Fibroblast of the aortic adventitia (primary cell): ENCODE data around the gene SLC7A10. TPM values are rescaled to one million over a fixed set of nuclear protein-coding genes. Genes with fewer than 3 reads are reported as not detected.
A peak's percentile ranks its signal among the peaks of the same experiment; 100 is the strongest.
"Not testable (repeated sequence)": the region's sequence is repeated elsewhere in the genome, so short reads cannot be mapped to it uniquely, and the experiment has no call there.

Experiments used
- DNase-seq: peaks from one replicate; pipeline ENCODE4 v3.0.0-alpha.2; 2010; ENCODE audit warnings: low read depth
- H3K4me3 ChIP-seq: 2 replicates; pipeline ENCODE4 v1.5.1; 2011; ENCODE audit warnings: low read depth, mild to moderate bottlenecking, control low read depth, low read length, moderate library complexity
- total RNA-seq: library from RNA; depleted of rRNA; stranded (reverse); fragments of >200 nt; gene quantifications from 2 replicates; pipeline ENCODE4 v1.2.3, GENCODE V29; 2012; ENCODE audit warnings: low replicate concordance
- TF ChIP-seq, protein P1 (sequence below): IDR thresholded peaks from 2 replicates; pipeline ENCODE4 v1.5.1; 2011; ENCODE audit warnings: mild to moderate bottlenecking, low read length, control low read depth, inconsistent platforms; ENCODE audit not compliant: insufficient read depth

The SLC7A10 gene
- total RNA-seq, 1 donor: not detected

DNA sequence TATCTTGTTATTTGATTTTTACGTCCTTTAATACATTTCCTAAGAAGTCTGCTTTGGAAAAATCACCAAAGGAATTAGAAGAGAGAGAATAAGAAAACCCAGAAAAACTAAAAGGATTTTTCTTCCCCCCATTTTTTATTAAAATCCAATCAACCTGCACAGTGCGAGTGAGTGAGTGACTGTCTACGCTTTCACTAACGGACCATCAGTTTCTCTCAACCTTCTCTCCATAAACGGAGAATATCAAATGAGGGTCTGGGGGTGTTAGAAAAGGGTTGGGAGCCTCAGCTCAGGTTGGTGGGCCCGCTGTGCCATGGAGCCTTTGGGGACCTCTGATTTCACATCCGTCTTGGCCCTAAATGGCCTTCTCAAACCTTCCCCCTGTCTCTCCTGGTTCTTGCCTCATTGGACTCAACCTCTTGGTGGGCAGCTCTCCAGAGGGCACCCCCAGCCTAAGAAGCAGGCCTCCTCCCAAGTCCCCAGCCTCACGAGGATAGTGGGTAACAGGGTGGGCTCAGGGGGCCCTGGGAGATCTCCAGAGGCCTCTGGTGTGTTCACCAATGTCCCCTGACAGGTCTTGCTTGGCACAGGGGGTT is 32.3 kb downstream of the SLC7A10 start:
- no peak for DNase-seq
- TF ChIP-seq, protein P1, sequence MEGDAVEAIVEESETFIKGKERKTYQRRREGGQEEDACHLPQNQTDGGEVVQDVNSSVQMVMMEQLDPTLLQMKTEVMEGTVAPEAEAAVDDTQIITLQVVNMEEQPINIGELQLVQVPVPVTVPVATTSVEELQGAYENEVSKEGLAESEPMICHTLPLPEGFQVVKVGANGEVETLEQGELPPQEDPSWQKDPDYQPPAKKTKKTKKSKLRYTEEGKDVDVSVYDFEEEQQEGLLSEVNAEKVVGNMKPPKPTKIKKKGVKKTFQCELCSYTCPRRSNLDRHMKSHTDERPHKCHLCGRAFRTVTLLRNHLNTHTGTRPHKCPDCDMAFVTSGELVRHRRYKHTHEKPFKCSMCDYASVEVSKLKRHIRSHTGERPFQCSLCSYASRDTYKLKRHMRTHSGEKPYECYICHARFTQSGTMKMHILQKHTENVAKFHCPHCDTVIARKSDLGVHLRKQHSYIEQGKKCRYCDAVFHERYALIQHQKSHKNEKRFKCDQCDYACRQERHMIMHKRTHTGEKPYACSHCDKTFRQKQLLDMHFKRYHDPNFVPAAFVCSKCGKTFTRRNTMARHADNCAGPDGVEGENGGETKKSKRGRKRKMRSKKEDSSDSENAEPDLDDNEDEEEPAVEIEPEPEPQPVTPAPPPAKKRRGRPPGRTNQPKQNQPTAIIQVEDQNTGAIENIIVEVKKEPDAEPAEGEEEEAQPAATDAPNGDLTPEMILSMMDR: no peak
- H3K4me3 ChIP-seq: peak overlapping the region; percentile 11

DNA sequence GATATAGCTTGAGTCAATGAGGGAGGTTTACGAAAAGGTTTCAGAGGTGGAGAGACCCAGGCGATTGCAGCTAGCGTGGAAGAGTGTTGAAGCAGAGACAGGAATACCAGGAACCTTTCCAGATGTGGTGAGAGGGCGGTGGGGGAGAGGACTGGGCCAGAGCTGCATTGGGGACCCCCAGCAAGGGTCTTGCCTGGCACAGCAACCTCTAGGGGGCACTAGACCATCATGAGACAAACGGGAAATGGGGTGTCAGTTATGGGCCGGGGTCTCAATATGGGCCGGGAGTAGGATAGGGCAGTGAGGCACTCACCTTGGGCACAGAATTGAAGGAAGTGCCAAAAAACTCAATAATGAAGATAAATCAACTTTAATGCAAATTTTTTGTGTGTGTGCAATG is 33.6 kb downstream of the SLC7A10 start:
- DNase-seq: no peak
- H3K4me3 ChIP-seq: no peak overlapping the region
- TF ChIP-seq, protein P1: no peak

DNA sequence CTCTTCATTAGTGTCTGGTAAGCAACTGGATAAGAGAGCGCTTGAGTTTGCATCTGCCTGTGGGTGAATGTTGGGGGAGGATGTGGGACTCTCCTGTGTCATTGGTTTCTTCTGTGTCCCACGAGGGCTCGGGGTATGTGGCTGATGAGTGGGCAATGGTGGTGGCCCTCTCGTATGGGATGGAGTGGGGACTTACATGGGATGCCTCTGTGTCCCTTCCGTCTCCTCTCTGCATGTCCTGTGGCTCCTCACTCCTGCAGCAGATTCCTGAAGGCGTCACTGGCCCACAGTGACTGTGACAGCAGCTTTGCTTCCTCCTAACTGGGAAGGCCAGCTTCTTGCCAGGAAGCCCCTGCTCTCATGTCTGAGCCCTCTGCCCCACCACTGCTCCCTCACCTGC is 34.1 kb downstream of the SLC7A10 start:
- DNase-seq: no peak
- TF ChIP-seq, protein P1: no peak

DNA sequence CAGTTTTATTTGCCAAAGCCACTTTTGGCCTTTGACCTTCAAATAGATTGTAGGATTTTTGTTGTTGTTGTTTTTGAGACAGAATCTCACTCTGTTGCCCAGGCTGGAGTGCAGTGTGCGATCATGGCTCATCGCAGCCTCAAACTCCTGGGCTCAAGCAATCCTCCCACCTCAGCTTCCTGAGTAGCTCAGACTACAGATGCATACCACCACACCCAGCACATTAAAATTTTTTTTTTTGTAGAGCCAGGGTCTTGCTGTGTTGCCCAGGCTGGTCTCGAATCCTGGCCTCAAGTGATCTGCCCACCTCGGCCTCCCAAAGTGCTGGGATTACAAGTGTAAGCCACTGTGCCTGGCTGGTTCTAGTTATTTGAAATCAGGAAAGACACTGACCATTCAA is 34.6 kb downstream of the SLC7A10 start:
- not testable (repeated sequence) for H3K4me3 ChIP-seq, DNase-seq

More for the DNA sequence above, 34.1 kb downstream of the SLC7A10 start:
- no peak overlapping the region for H3K4me3 ChIP-seq

DNA sequence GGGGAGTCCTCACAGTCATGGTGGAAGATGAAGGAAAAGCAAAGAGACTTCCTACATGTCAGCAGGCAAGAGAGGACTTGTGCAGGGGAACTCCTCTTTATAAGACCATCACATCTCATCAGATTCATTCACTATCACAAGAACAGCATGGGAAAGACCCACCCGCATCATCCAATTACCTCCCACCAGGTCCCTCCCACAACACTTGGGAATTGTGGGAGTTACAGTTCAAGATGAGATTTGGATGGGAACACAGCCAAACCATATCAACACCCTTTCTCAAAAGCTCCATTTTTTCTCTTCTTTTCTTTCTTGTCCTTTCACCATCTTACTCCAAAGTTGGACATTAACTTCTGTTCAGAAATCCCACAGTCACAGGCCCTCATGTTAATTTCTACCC is 36.2 kb downstream of the SLC7A10 start:
- H3K4me3 ChIP-seq: no peak overlapping the region
- DNase-seq: no peak
- TF ChIP-seq, protein P1: no peak

DNA sequence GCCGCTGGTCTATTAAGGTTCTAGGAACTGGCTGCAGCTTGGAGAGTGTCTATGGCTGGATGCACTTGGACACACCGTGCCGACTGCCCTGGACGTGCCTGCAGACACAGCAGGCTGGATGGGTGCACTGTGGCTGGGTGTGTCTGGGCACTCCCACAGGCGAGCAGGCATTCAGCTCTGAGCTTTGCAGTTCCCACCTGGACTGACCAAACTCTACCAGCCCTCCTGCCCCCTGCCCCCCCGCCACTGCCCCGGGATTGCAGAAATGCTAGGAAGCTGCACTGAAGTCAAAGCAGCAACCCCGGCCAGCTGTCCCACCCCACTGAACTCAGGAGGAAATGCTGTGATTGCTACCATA is 38.5 kb downstream of the SLC7A10 start:
- TF ChIP-seq, protein P1: no peak
- H3K4me3 ChIP-seq: no peak overlapping the region
- no peak for DNase-seq

DNA sequence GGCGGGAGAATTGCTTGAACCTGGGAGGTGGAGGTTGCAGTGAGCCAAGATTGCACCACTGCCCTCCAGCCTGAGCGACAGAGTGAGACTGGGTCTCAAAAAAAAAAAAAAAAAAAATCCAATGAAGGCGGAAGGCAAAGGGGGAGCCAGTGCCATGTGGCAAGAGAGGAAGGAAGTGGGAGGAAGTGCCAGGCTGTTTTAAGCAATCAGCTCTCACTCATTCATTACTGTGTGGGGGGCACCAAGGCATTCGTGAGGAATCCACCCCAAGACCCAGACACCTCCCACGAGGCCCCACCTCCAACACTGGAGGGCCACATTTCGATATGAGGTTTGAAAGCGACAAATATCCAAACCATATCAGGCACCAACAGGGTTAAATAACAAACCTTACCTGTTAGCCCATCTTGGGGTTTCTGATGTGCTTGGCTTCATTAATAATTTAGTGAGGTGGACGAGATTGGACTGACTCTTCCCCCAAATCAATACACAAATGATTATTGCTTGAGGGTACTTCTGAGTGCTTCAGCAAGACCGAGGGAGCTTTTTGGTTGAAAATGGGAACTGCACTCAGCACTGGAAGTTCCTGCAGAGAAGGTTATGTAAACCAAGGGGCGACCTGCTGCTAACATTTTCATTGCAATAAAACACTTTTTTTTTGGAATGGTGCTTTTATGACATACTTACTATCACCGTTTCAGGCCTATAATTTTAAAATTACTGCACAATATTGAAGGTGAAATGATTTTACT is 39.0 kb downstream of the SLC7A10 start:
- TF ChIP-seq, protein P1: no peak
- H3K4me3 ChIP-seq: no peak overlapping the region
- no peak for DNase-seq
